CD4-positive, alpha-beta memory T cell (primary cell): ENCODE data around the gene SART1. TPM values are rescaled to one million over a fixed set of nuclear protein-coding genes. Genes with fewer than 3 reads are reported as not detected.
"Not testable (repeated sequence)": the region's sequence is repeated elsewhere in the genome, so short reads cannot be mapped to it uniquely, and the experiment has no call there.

Experiments used
- CTCF ChIA-PET: fragments of 350-600 bp; sonication (Branson Sonifier 250); formaldehyde crosslinking; loops from one replicate; lab custom pipeline; 2021; ENCODE audit warnings: inconsistent platforms; ENCODE audit not compliant: partially characterized antibody; lab: Charles Lee
- POLR2A ChIA-PET: fragments of 350-600 bp; sonication (Branson Sonifier 250); formaldehyde crosslinking; loops from one replicate; lab custom pipeline; 2021; ENCODE audit not compliant: partially characterized antibody; lab: Charles Lee
- DNase-seq, 5 donors: peaks; one replicate each; pipeline versions ENCODE4 v3.0.0 to v3.0.0-alpha.2; 2020 to 2022; ENCODE audit warnings: mixed read lengths in 1 of 5
- H3K27ac ChIP-seq: one replicate; pipeline ENCODE4 v1.7.0; 2013; ENCODE audit warnings: low read depth, low read length
- H3K27me3 ChIP-seq: 2 replicates; pipeline ENCODE4 v1.7.0; 2013; ENCODE audit warnings: mild to moderate bottlenecking, low read length, moderate library complexity; ENCODE audit not compliant: insufficient read depth
- H3K36me3 ChIP-seq: 2 replicates; pipeline ENCODE4 v1.7.0; 2013; ENCODE audit warnings: mild to moderate bottlenecking, low read length, moderate library complexity; ENCODE audit not compliant: insufficient read depth
- H3K4me1 ChIP-seq: 2 replicates; pipeline ENCODE4 v1.7.0; 2013; ENCODE audit warnings: mild to moderate bottlenecking, low read length, moderate library complexity; ENCODE audit not compliant: insufficient read depth
- H3K4me3 ChIP-seq, 2 donors: one replicate each; pipeline ENCODE4 v1.7.0; 2013; ENCODE audit warnings: low read length in 2 of 2, mild to moderate bottlenecking in 1 of 2
- H3K9me3 ChIP-seq, 2 donors: one replicate each; pipeline ENCODE4 v1.7.0; 2013; ENCODE audit warnings: low read length in 2 of 2, control low read depth in 1 of 2; ENCODE audit not compliant: control insufficient read depth in 1 of 2
- H3K27ac Mint-ChIP-seq, 7 donors: one replicate each; pipeline ENCODE4 v1.8.0; 2020 to 2021; ENCODE audit warnings: mixed read lengths in 7 of 7, mild to moderate bottlenecking in 6 of 7, inconsistent platforms in 3 of 7, moderate library complexity in 3 of 7
- H3K27me3 Mint-ChIP-seq, 2 donors: one replicate each; pipeline ENCODE4 v1.8.0; 2020 to 2021; ENCODE audit warnings: mixed read lengths in 2 of 2
- H3K36me3 Mint-ChIP-seq, 2 donors: one replicate each; pipeline ENCODE4 v1.8.0; 2020 to 2021; ENCODE audit warnings: mixed read lengths in 2 of 2, inconsistent platforms in 1 of 2, mild to moderate bottlenecking in 1 of 2
- H3K4me1 Mint-ChIP-seq, 4 donors: one replicate each; pipeline ENCODE4 v1.8.0; 2020 to 2021; ENCODE audit warnings: mixed read lengths in 4 of 4, mild to moderate bottlenecking in 1 of 4
- H3K4me3 Mint-ChIP-seq, 8 donors: one replicate each; pipeline ENCODE4 v1.8.0; 2020 to 2021; ENCODE audit warnings: mixed read lengths in 8 of 8, mild to moderate bottlenecking in 7 of 8, moderate library complexity in 6 of 8, inconsistent platforms in 3 of 8
- H3K9me3 Mint-ChIP-seq, 8 donors: one replicate each; pipeline ENCODE4 v1.8.0; 2020 to 2021; ENCODE audit warnings: mixed read lengths in 8 of 8, mild to moderate bottlenecking in 5 of 8, inconsistent platforms in 3 of 8, moderate library complexity in 1 of 8
- intact Hi-C: fragments of 100-400 bp; cut with micrococcal nuclease; formaldehyde crosslinking; loops from one replicate; pipeline ENCODE4 v1.15.1; 2023
- polyA plus RNA-seq, 2 donors: library from polyadenylated mRNA; unstranded; fragments of 300-500 nt; fragmentation: Illumina TruSeq; gene quantifications; one replicate each; pipeline ENCODE4 v1.2.3, GENCODE V29; 2021
- total RNA-seq, 2 experiments: library from RNA; stranded (reverse); gene quantifications; one replicate each; pipeline ENCODE4 v1.2.3, GENCODE V29; 2021

Gene SART1
- total and polyA plus RNA-seq, 4 experiments from 2014 or later: 11.5 to 90.6 (median 67.2) TPM

GRCh38 chr11:66004186-66004585 lies 42.7 kb downstream of the SART1 start:
- H3K4me3 Mint-ChIP-seq: peak overlapping the region in 7 of 8 donors; percentile 20 to 49 (median 35)
- no peaks in the 10 kb centered on the region for H3K9me3 Mint-ChIP-seq
- H3K4me1 Mint-ChIP-seq: peaks cover 10 to 41% (median 28%) of the 10 kb centered on the region in 4 donors
- peak overlapping the region in 2 of 7 donors; percentile 46 to 68 for H3K27ac Mint-ChIP-seq
- peaks cover 23% of the 10 kb centered on the region for H3K36me3 ChIP-seq
- no peak for DNase-seq
- intact Hi-C loops: no loop called here
- H3K27ac ChIP-seq: no peak overlapping the region
- ChIA-PET POLR2A (interaction anchor here (1.2 kb wide), 1 partner anchor 86 kb away, joined by 3 read pairs; the partner anchor contains the start of gene C11orf68), CTCF (interaction anchor here (2.4 kb wide), 1 partner anchor 144 kb away, joined by 11 read pairs; the partner anchor contains the start of gene MUS81)
- no peaks in the 10 kb centered on the region for H3K27me3 ChIP-seq
- peaks cover 2 to 40% of the 10 kb centered on the region in 2 donors for H3K36me3 Mint-ChIP-seq
- H3K9me3 ChIP-seq: no peaks in the 10 kb centered on the region
- peaks cover 26% of the 10 kb centered on the region for H3K4me1 ChIP-seq
- H3K4me3 ChIP-seq: no peak overlapping the region
- H3K27me3 Mint-ChIP-seq: no peaks in the 10 kb centered on the region

GRCh38 chr11:66006134-66006890 lies 44.8 kb downstream of the SART1 start:
- Mint-ChIP-seq H3K36me3 (peaks cover 0 to 25% of the 10 kb centered on the region in 2 donors), H3K27me3 (peaks cover 4 to 5% of the 10 kb centered on the region in 2 donors), H3K4me3 (peak overlapping the region in 2 of 8 donors; percentile 35 to 58), H3K9me3 (no peaks in the 10 kb centered on the region), H3K27ac (peak overlapping the region in 1 of 7 donors; percentile 46), H3K4me1 (peaks cover 6 to 32% (median 18%) of the 10 kb centered on the region in 4 donors)
- H3K27ac ChIP-seq: no peak overlapping the region
- intact Hi-C loops: no loop called here
- POLR2A ChIA-PET: no interaction called here
- DNase-seq: no peak
- CTCF ChIA-PET: no interaction called here
- no peaks in the 10 kb centered on the region for H3K9me3 ChIP-seq
- peaks cover 11% of the 10 kb centered on the region for H3K4me1 ChIP-seq
- H3K27me3 ChIP-seq: peaks cover under 1% of the 10 kb centered on the region
- peaks cover 10% of the 10 kb centered on the region for H3K36me3 ChIP-seq
- no peak overlapping the region for H3K4me3 ChIP-seq

- Histone ChIP-seq H3K4me1 (peaks cover 9% of the 10 kb centered on the region), H3K27me3 (peaks cover 5% of the 10 kb centered on the region), H3K27ac (no peak overlapping the region), H3K36me3 (peaks cover 10% of the 10 kb centered on the region), H3K4me3 (no peak overlapping the region), H3K9me3 (no peaks in the 10 kb centered on the region)
- Mint-ChIP-seq H3K36me3 (peaks cover 0 to 20% of the 10 kb centered on the region in 2 donors), H3K4me3 (peak overlapping the region in 1 of 8 donors; percentile 20), H3K27me3 (peaks cover 4 to 5% of the 10 kb centered on the region in 2 donors), H3K27ac (no peak overlapping the region), H3K9me3 (no peaks in the 10 kb centered on the region), H3K4me1 (peaks cover 4 to 27% (median 15%) of the 10 kb centered on the region in 4 donors)
- POLR2A ChIA-PET: no interaction called here
- intact Hi-C loops: no loop called here
- DNase-seq: no peak
- CTCF ChIA-PET: no interaction called here
Measured at GRCh38 chr11:66006891-66007176, 45.3 kb downstream of the SART1 start.

GRCh38 chr11:66007201-66007634 lies 45.7 kb downstream of the SART1 start:
- no peak overlapping the region for H3K27ac ChIP-seq
- Mint-ChIP-seq H3K36me3 (peaks cover 0 to 16% of the 10 kb centered on the region in 2 donors), H3K9me3 (no peaks in the 10 kb centered on the region), H3K27ac (no peak overlapping the region), H3K27me3 (peaks cover 4 to 5% of the 10 kb centered on the region in 2 donors), H3K4me1 (peaks cover 4 to 23% (median 13%) of the 10 kb centered on the region in 4 donors), H3K4me3 (no peak overlapping the region)
- peaks cover 10% of the 10 kb centered on the region for H3K36me3 ChIP-seq
- peaks cover 9% of the 10 kb centered on the region for H3K4me1 ChIP-seq
- intact Hi-C loops: no loop called here
- H3K27me3 ChIP-seq: peaks cover 5% of the 10 kb centered on the region
- POLR2A ChIA-PET: no interaction called here
- no peak overlapping the region for H3K4me3 ChIP-seq
- CTCF ChIA-PET: interaction anchor here (2.7 kb wide), 1 partner anchor 38 kb away, joined by 10 read pairs; no protein-coding TSS in a partner anchor
- DNase-seq: no peak
- no peaks in the 10 kb centered on the region for H3K9me3 ChIP-seq

GRCh38 chr11:66008095-66008467 lies 46.5 kb downstream of the SART1 start:
- Mint-ChIP-seq H3K4me1 (peaks cover 1 to 14% (median 9%) of the 10 kb centered on the region in 4 donors), H3K27ac (no peak overlapping the region), H3K4me3 (no peak overlapping the region), H3K9me3 (no peaks in the 10 kb centered on the region), H3K27me3 (peaks cover 5 to 7% of the 10 kb centered on the region in 2 donors), H3K36me3 (peaks cover 0 to 9% of the 10 kb centered on the region in 2 donors)
- ChIA-PET CTCF (interaction anchor here (1.0 to 2.7 kb wide), 3 partner anchors 37 to 124 kb away, joined by 3 to 10 read pairs (median 4); no protein-coding TSS in a partner anchor), POLR2A (no interaction called here)
- Histone ChIP-seq H3K4me1 (peaks cover 5% of the 10 kb centered on the region), H3K4me3 (no peak overlapping the region), H3K36me3 (peaks cover 10% of the 10 kb centered on the region), H3K9me3 (no peaks in the 10 kb centered on the region), H3K27ac (no peak overlapping the region), H3K27me3 (peaks cover 10% of the 10 kb centered on the region)
- DNase-seq: no peak
- intact Hi-C loops: no loop called here

- Histone ChIP-seq H3K36me3 (peaks cover 10% of the 10 kb centered on the region), H3K4me1 (peaks cover under 1% of the 10 kb centered on the region), H3K27me3 (peaks cover 13% of the 10 kb centered on the region), H3K4me3 (no peak overlapping the region), H3K9me3 (no peaks in the 10 kb centered on the region), H3K27ac (no peak overlapping the region)
- DNase-seq: no peak
- Mint-ChIP-seq H3K4me3 (no peak overlapping the region), H3K36me3 (peaks cover 0 to 6% of the 10 kb centered on the region in 2 donors), H3K27me3 (peaks cover 7 to 10% of the 10 kb centered on the region in 2 donors), H3K4me1 (peaks cover 1 to 10% (median 5%) of the 10 kb centered on the region in 4 donors), H3K9me3 (no peaks in the 10 kb centered on the region), H3K27ac (no peak overlapping the region)
- ChIA-PET CTCF (interaction anchor here (1.0 to 2.7 kb wide), 3 partner anchors 36 to 124 kb away, joined by 3 to 10 read pairs (median 4); no protein-coding TSS in a partner anchor), POLR2A (no interaction called here)
- intact Hi-C loops: no loop called here
Measured at GRCh38 chr11:66008468-66009101, 47.1 kb downstream of the SART1 start.

GRCh38 chr11:66010036-66010435 lies 48.5 kb downstream of the SART1 start:
- H3K4me3 ChIP-seq, H3K36me3 Mint-ChIP-seq, H3K27ac ChIP-seq, POLR2A ChIA-PET, H3K9me3 Mint-ChIP-seq, intact Hi-C loops, H3K9me3 ChIP-seq, DNase-seq, H3K36me3 ChIP-seq, H3K4me1 Mint-ChIP-seq, H3K4me3 Mint-ChIP-seq, H3K27ac Mint-ChIP-seq, H3K4me1 ChIP-seq: not testable (repeated sequence)
- H3K27me3 ChIP-seq: peaks cover 13% of the 10 kb centered on the region
- peaks cover 9 to 14% of the 10 kb centered on the region in 2 donors for H3K27me3 Mint-ChIP-seq
- CTCF ChIA-PET: interaction anchor here (2.7 kb wide), 1 partner anchor 35 kb away, joined by 10 read pairs; no protein-coding TSS in a partner anchor
